ENCODE data around the gene TRPV5.

TRPV5 gene

DNA sequence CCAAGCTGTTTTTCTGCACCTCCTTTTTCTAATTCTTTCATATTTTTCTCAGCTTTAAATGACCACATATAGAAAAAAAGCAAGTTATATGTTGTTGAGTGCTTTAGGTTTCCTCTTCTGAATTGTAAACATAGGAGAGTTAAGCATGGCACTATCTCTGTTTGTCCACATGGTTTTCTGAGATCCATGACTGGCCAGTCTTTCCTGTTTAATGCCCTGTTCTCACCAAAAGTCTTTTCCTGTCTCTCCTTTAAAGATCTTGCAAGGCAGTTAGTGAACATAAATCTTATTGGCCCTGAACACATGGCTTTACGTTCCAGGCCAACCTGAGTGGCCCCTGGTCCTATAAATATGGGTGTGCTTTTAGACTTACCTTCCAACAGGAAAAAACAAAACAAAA is 19.4 kb downstream of the TRPV5 start:
- no peak for DNase-seq
- in situ Hi-C loops (cut with MboI; ENCODE audit: low pct_unique_long_range_greater_than_20kb, low sequenced_read_pairs) = no loop called here

DNA sequence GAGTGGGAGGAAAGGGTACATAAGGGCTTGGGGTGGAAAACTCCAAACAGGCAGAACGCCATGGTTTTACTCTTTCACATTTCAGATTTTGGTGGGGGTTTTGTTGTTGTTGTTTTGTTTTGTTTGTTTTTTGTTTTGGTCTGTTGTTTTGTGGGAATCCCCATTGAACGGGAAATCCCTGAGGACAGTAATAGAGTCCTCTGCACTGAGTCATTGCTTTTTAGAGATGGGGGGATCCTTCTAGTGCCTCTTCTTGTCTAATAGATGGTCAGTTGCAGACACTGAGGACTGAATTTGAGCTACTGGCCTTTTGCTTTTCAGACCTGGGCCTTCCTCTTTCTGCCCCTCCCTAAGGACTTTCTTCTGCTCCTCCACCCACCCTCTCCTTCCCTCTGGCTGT is 20.0 kb downstream of the TRPV5 start:
- in situ Hi-C loops (cut with MboI; ENCODE audit: low pct_unique_long_range_greater_than_20kb, low sequenced_read_pairs) = no loop called here
- DNase-seq = no peak

DNA sequence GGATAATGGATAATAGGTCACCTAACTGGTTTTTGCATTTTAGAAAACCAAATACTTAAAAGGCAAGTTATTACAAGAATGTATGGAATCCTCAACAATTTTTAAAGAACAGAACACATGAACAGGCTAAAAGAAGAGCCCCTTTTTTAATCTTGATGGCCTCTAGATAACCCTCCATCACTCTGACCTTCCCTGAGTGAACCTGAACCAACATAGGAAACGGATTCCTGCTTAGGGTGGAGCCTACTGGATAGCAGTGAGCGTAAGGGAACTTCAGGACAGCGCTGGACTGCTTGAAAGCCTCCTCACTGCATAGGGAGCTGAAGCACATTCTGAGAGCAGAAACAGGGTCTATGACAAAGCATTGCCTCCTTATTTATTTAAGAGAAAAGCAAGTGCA is 20.5 kb downstream of the TRPV5 start:
- in situ Hi-C loops (cut with MboI; ENCODE audit: low pct_unique_long_range_greater_than_20kb, low sequenced_read_pairs) = no loop called here
- no peak for DNase-seq

DNA sequence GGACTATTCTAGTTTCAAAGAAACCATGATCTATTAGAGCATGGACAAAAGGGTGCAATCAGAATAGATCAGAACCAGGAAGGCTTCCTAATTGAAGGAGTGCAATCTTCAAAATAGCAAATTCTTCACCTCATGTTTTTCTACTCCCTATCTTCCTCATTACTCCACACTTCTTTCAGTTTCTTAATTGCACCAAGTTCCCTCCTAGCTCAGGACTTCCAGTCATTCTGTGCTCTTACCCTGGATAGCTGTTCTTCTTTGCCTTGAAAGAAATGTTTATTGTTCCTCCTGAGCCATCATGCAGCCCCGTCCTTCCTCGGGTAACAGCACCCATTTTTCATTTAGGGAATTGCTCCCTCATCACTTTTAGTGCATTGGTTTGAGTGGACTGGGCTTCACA is 23.1 kb downstream of the TRPV5 start:
- DNase-seq = no peak
- in situ Hi-C loops (cut with MboI; ENCODE audit: low pct_unique_long_range_greater_than_20kb, low sequenced_read_pairs) = no loop called here

DNA sequence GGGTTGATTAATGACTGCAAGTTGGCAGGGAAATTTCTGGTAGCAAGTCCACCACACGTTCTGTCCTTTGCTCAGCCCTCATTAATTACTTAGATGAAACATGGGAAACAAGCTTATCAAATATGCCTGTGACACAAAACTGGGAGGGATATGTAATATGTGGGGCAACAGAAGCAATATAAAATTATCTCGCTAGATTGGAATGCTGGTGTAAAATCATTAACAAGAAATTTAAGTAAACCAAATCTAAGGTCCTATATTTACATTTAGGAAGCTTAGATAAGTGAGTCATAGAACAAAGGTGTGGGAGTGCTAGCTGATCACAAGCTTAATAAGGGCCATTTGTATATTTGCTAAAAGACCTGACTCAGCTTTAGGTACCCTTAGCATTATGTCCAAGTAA is 23.5 kb downstream of the TRPV5 start:
- in situ Hi-C loops (cut with MboI; ENCODE audit: low pct_unique_long_range_greater_than_20kb, low sequenced_read_pairs) = no loop called here
- DNase-seq = no peak

DNA sequence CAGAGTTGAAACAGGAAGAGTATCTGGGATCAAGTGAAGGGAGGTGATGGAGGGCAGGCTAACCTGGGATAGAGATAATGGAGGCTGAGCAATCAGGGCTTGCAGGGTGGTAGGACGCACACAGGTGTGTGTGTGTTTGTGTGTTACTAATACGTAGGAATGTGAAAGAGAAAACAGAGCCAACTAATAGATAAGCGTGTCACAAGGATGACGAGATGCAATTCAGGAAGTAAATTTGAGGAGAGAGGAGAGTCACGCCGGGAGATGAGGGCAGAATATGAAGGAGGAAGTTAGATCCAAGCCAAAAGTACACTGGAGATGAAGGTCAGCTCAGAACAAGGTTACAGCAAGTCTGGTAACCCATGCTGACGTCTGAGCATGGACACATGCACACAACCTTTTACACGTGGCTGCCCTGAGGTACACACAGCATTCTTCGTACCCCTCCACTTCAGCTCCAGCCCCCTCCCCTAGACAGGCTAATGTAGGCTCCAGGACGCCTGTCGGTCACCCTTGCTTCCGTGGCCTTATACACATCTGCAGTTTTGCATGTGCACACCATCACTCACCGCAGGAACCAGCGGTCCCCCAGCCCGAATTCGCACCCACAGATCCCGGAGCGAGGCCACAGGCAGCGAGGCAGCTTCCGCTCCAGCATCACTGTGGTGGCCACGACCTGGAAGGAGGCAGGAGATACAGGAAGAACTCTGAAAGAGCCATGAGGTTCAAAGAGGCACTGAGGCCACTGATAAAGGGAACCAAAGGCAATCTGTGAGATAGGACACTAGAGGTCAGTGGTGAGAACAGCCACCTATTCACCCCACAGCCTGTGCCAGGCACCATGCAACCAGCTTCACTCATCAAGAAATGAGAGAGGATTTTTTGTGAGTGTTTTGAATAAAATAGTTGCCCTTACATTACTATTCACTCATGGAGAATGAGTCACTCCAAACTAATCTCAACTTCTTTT is 24.3 kb downstream of the TRPV5 start:
- in situ Hi-C loops (cut with MboI; ENCODE audit: low pct_unique_long_range_greater_than_20kb, low sequenced_read_pairs) = no loop called here
- DNase-seq = peak; percentile 48

DNA sequence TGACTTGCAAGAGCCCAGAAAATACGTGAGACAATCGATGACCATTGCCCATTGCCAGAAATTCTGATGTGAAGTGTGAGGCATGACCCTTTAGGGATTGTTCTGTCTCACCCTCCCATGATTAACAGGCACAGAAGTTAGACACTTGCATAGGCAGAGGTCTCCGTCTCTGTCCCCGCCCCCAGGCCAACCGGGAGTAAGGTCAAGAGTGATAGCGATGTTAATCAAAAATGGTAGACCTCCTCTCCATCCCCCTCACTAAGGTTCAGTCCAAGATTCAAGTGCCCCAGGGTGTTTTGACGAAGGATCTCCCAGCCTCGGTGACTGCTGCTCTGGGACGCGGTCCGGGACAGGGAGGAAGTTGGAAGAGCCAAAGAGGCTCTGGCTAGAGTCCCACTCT is 25.3 kb downstream of the TRPV5 start:
- in situ Hi-C loops (cut with MboI; ENCODE audit: low pct_unique_long_range_greater_than_20kb, low sequenced_read_pairs) = no loop called here
- DNase-seq = no peak

DNA sequence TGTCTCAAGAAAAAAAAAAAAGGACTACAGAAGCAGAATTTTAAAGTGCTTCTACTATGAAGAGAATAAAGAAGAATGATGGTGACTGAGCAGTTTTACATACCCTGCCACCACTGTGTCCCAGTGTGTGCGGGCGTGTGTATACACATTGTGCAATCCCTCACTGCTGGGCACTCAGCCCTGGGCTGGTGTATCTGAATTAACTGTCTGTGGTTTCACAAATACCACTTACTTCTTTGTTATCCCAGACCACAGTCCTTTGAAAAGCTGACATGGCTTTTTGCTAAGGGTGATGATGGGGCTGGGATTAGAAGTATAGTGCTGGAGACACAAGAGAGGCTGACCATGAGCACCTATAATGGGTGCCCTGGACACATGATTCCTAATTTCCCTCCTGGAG is 26.9 kb downstream of the TRPV5 start:
- in situ Hi-C loops (cut with MboI; ENCODE audit: low pct_unique_long_range_greater_than_20kb, low sequenced_read_pairs) = no loop called here
- DNase-seq = no peak

DNA sequence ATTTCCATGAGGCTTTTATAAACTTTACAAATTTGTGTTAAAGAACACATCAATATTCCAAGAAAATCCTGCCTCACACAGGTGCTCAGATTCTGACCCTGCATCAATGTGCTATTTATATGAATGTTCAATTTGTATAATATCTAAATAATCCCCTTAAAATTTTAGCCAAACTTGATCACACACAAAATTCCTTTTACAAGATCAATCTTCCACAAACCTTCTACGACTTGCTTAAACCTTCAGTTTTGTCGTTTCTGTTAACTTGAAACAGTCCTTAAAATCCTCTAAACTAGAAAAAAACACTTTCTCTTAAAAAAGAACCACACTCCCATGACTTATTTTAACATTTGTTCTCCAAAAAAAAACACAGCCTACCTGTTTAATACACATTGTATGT is 27.8 kb downstream of the TRPV5 start:
- in situ Hi-C loops (cut with MboI; ENCODE audit: low pct_unique_long_range_greater_than_20kb, low sequenced_read_pairs) = no loop called here
- no peak for DNase-seq

DNA sequence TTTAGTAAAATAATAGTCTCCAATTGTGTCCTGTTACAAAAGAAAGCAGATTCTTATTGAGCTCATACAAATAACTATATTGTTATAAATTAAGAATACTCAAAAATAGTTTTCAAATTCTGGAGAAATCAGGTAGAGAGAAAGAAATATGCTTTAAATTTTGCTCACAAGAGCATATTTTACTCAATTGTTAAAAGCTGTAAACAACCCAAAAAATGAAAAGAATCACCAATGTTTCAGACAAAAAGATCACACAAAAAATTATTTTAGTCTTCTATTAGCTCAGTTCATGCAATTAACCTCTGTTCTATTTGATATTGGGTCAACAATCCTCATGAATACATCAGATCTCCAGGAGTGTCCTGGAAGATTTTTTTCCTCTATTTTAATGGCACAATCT is 29.4 kb downstream of the TRPV5 start:
- DNase-seq = no peak
- in situ Hi-C loops (cut with MboI; ENCODE audit: low pct_unique_long_range_greater_than_20kb, low sequenced_read_pairs) = no loop called here

DNA sequence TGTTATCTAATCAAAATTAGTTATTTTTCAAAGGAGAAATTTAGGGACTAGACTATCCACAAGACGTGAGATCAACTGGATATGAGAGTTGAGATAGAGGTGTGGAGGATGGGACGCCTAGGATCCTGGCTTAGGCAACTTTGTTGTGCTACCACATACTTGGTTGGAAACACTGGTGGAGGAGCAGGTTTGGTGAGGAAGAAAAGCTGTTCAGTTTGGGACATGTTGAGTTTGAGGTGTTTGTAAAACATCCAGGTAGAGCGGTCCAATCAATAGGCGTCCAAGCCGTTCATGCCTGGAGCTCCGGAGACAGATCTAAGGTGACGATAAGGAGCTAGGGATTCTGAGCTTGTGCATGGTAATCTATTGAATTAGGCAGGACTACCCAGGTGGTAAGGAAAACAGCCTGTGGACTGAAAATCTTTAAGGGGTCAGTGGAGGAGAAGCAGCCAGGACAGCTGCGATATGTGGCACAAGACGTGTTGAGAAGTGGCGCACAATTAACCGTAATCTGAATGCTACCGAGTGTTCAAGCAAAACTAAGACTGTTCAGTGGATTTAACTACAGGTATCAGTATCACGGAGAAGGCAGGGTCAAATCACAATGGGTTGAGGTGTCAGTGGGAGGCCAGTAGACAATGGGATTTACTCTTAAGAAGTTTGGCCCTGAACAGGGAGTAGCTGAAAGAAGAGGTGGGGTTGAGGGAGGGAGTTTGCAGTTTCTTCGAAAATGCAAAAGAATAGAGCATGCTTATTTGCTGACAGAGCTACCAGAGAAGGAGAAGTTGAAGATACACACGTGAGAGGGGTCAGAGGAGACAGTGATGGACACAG is 31.9 kb downstream of the TRPV5 start:
- in situ Hi-C loops (cut with MboI; ENCODE audit: low pct_unique_long_range_greater_than_20kb, low sequenced_read_pairs) = no loop called here
- no peak for DNase-seq

DNA sequence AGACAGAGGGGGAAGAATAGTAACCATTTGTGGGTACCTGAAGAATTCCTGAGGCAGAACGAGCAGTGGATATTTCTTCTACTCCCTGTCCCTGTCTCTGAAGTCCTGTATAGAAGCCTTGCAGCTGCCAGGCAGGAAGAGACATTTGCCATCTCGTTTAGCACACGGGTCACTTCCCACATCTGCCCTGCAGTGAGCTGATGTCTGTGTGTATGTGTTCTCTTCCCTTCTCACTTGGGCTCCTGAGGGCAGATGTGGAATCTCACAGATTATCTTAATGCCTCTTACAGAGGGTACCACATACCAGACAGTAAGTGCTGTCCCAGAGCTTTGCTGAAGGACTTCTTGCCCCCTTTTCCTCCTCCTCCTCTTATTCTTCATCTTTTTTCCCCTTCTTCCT is 33.9 kb downstream of the TRPV5 start:
- in situ Hi-C loops (cut with MboI; ENCODE audit: low pct_unique_long_range_greater_than_20kb, low sequenced_read_pairs) = no loop called here
- no peak for DNase-seq

DNA sequence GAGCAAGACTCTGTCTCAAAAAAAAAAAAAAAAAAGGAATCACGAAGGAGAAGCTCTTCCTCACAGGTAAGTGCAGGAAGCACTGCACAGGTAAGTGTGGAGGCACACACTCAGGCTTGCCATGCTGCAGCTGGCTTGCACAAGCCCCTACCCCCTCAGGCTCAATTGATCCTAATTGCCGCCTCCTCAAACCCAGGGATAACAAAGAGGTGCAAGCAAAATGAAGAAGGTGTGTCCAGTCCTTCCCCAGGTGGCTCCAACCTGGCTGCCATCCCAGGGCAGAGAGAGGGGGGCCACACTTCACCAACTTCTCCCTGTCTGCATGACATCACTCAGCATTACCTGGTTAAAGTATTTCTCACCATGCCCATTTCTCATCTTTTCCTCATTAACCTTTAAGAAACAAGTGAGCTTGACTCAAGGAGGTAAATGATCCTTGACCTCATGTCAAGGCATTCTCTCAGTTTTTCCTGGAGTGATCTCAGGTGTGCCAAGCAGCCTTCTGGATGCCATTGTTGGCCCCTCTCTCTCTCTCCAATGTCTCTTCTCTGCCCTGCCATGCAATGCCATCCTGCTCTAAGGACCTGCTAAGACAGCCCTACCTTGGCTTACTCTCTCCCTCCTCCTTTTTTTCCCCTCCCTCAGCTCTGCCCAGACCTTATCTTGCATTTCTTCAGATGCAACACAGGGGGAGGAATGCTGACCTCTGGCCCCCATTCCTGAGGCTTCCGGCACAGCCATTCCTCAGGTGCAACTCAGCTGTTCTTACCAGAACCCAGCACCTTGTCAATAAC is 35.0 kb downstream of the TRPV5 start:
- in situ Hi-C loops (cut with MboI; ENCODE audit: low pct_unique_long_range_greater_than_20kb, low sequenced_read_pairs) = no loop called here
- no peak for DNase-seq

DNA sequence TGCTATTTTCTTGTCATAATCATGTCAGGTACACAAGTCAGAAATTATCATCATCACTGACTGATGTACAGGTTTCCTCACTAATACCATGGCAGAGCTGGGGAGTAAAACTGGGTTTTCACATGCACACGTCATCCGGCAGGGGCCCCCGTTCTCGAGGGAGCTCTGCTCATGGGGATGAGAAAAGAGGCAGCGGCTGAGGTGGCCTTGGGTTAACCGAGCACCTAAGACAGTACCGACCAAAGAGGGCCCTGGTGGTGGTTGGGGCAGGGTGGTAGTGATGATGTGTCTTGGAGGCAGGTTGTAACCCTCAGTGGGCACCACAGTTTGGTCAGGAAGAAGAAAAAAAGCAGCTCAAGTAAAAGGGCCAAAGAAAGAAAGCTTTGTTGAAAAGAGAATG is 35.9 kb downstream of the TRPV5 start:
- in situ Hi-C loops (cut with MboI; ENCODE audit: low pct_unique_long_range_greater_than_20kb, low sequenced_read_pairs) = no loop called here
- no peak for DNase-seq

DNA sequence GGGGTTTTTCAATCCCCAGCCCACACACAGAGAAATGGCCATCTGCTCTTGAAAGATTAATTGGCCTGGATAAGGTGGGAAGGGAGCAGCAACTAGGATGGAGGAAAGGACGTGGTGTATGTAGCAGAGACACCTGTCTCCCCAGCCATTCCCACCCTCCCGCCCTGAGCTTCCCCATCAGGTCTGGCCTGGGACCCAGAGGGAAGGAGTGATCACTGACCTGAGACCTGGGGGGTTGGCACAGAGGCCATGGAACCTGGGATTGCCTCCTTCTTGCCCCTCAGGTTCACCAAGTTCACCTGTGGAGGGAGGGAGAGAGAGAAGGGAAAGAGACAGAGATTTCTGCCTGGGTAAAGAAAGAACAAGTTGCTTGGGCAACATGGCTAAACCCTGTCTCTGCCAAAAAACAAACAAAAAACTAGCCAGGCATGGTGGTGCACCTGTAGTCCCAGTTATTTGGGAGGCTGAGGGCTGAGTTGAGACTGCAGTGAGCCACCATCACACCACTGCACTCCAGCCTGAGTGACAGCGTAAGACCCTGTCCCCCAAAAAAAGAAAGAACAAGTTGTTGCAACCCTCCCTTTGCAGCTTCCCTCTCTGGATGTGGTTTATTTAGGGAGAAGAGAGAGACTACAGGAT is 36.7 kb downstream of the TRPV5 start:
- DNase-seq = no peak
- in situ Hi-C loops (cut with MboI; ENCODE audit: low pct_unique_long_range_greater_than_20kb, low sequenced_read_pairs) = no loop called here

DNA sequence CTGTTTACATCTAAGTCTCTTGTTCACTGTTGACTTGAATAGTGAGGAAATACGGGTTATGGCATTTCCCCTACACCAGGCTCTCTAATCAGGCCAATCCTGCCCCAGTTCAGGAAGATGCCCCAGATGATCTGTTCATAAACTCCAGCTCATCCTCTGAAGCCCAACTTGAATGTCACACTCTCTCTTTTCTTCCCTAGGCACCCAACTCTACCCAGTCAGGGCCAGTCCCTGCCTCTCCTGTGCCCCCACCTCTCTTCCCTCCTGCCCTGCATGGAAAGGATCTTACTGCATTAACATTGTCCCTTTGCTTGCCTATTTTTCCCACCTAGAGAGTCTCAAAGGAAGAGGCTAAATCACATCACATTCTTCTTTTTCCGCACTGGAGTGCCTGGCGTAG is 37.4 kb downstream of the TRPV5 start:
- in situ Hi-C loops (cut with MboI; ENCODE audit: low pct_unique_long_range_greater_than_20kb, low sequenced_read_pairs) = no loop called here
- DNase-seq = no peak

DNA sequence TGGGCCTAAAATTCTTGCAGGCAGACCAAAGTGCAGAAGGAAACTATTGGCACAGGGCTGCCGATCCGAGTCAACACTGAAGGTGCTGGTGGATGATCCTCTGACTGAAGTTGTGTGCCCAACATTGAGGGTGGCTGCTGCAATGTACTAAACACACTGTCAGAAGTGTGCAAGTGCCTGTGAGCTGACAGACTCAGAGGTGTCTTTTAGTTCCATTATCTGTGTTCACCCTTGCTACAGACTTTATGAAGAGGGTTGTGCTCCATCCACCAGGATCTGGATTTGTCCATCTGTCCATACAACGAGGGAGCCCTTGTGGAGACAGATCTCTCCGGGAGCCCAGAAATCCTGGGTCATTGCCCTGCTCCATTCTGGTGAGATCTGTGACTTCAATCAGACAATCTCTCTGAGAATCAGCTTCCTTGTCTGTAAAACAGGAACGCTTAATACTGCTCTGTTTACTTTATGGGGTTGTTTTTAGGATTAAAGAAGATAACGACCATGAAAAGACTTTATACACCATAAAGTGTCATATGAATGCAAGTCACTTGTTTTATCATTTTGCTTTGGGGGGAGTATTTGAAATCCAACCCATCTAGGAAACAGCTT is 38.5 kb downstream of the TRPV5 start:
- in situ Hi-C loops (cut with MboI; ENCODE audit: low pct_unique_long_range_greater_than_20kb, low sequenced_read_pairs) = no loop called here
- DNase-seq = no peak

DNA sequence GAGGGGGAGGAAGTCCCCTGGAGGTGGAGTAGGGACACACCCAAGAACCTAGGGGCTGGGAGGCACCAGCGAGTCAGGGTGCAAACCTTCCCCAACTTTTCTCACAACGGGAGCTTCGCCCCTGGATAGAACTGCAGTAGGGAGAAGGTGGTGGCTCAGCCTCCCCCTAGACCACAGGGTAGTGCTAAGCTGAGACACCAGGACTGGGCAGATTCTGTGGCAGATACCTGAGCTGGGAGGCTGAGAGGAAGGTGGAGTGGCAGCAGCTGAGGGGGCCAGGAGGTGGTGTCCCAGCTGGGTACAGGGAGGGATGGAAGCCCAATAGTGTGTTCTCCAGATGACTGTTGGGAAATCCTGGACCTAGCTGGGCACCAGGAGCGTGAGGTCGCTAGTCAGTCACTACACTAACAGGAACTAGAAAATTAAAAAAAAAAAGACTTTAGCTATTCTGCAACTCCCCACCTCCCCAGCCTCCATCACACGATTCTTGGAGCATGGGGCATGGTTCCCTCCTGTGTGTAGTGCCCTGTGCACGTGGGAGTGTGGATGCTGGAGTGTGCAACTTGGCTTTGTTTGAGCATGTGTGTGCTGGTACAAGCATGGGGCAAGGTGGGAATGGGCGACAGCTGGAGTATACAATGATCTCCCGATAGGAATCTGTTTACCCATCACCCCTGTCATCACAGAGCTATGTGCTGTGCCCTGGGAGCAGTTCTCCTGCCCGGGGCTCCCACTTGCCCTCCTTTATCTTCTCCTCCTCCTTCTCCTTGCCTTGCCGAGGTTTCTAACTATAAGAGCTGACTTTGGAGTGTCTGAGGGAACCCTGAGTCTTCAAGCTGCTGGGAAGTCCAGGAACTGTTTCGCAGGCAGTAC is 39.2 kb downstream of the TRPV5 start:
- in situ Hi-C loops (cut with MboI; ENCODE audit: low pct_unique_long_range_greater_than_20kb, low sequenced_read_pairs) = no loop called here
- no peak for DNase-seq
